SK-N-SH (cell line): ENCODE measurements around the gene KRT23. TPM values are rescaled to one million over a fixed set of nuclear protein-coding genes. Genes with fewer than 3 reads are reported as not detected.
A peak's percentile ranks its signal among the peaks of the same experiment; 100 is the strongest.

Experiments used
- CTCF ChIA-PET: fragments of 300-600, 350-600 bp; formaldehyde crosslinking; extraction: SDS; loops from one replicate; lab custom pipeline; 2021; lab: Yijun Ruan, JAX
- POLR2A ChIA-PET: fragments of 350-600 bp; sonication (Branson Sonifier 250); formaldehyde crosslinking; extraction: SDS; loops from one replicate; lab custom pipeline; 2020; ENCODE audit warnings: antibody characterized with exemption, inconsistent platforms; lab: Yijun Ruan, JAX
- DNase-seq: peaks from one replicate; pipeline ENCODE4 v3.0.0; 2012
- H2AFZ ChIP-seq: fragments of 200-600 bp; sonication (generic); 2 replicates; pipeline ENCODE4 v1.8.1; 2016; ENCODE audit warnings: antibody characterized with exemption, mild to moderate bottlenecking, low read depth
- H3F3A ChIP-seq: fragments of 200-600 bp; sonication (generic); replicated peaks from 2 replicates; pipeline ENCODE3; 2016; ENCODE audit warnings: antibody characterized with exemption, mild to moderate bottlenecking; ENCODE audit not compliant: insufficient read depth
- H3K27ac ChIP-seq, 2 experiments: fragments of 200-500 bp in 1 of 2; fragments of 200-600 bp in 1 of 2; sonication (Bioruptor generic) in 1 of 2; sonication (generic), shearing (Covaris generic) in 1 of 2; 2 replicates each; pipeline versions ENCODE4 v1.5.1 to v1.6.1; 2014 to 2016; ENCODE audit warnings: low read depth in 2 of 2, inconsistent platforms in 1 of 2, low read length in 1 of 2, mild to moderate bottlenecking in 1 of 2, mixed read lengths in 1 of 2
- H3K27me3 ChIP-seq: fragments of 200-600 bp; sonication (generic), shearing (Covaris generic); 2 replicates; pipeline ENCODE4 v1.6.1; 2016; ENCODE audit warnings: mixed run types; ENCODE audit not compliant: insufficient read depth
- H3K36me3 ChIP-seq, 2 experiments: fragments of 200-500 bp in 1 of 2; fragments of 200-600 bp in 1 of 2; sonication (Bioruptor generic) in 1 of 2; sonication (generic) in 1 of 2; replicated peaks in 1 of 2; 2 replicates each; pipeline versions ENCODE3 to v1.5.1; 2014 to 2016; ENCODE audit warnings: low read length in 1 of 2, mild to moderate bottlenecking in 1 of 2; ENCODE audit not compliant: insufficient read depth in 2 of 2, control insufficient read depth in 1 of 2
- H3K4me1 ChIP-seq, 2 experiments: fragments of 200-500 bp in 1 of 2; fragments of 200-600 bp in 1 of 2; sonication (Bioruptor generic) in 1 of 2; sonication (generic), shearing (Covaris generic) in 1 of 2; 2 replicates each; pipeline versions ENCODE4 v1.5.1 to v1.6.1; 2014 to 2016; ENCODE audit warnings: low read depth in 1 of 2, low read length in 1 of 2, mixed run types in 1 of 2; ENCODE audit not compliant: insufficient read depth in 2 of 2, control insufficient read depth in 1 of 2
- H3K4me2 ChIP-seq: fragments of 200-600 bp; sonication (generic), shearing (Covaris generic); 2 replicates; pipeline ENCODE4 v1.6.1; 2017; ENCODE audit warnings: mixed run types
- H3K4me3 ChIP-seq, 2 experiments: fragments of 200-500 bp in 1 of 2; fragments of 200-600 bp in 1 of 2; sonication (Bioruptor generic) in 1 of 2; sonication (generic), shearing (Covaris generic) in 1 of 2; 2 replicates each; pipeline versions ENCODE4 v1.5.1 to v1.8.1; 2014 to 2016; ENCODE audit warnings: low read depth in 2 of 2, inconsistent platforms in 1 of 2, low read length in 1 of 2, mild to moderate bottlenecking in 1 of 2, mixed read lengths in 1 of 2, moderate library complexity in 1 of 2
- H3K79me2 ChIP-seq: fragments of 200-600 bp; sonication (generic); 2 replicates; pipeline ENCODE4 v1.8.1; 2017; ENCODE audit warnings: mild to moderate bottlenecking; ENCODE audit not compliant: insufficient read depth
- H3K9ac ChIP-seq: fragments of 200-600 bp; sonication (generic); 2 replicates; pipeline ENCODE4 v1.6.1; 2017; ENCODE audit warnings: mixed run types
- H3K9me2 ChIP-seq: fragments of 200-600 bp; sonication (generic); 2 replicates; pipeline ENCODE4 v1.6.1; 2017; ENCODE audit warnings: mixed run types
- H3K9me3 ChIP-seq: fragments of 200-600 bp; sonication (generic); 2 replicates; pipeline ENCODE4 v1.6.1; 2017; ENCODE audit warnings: mixed run types, mild to moderate bottlenecking, moderate library complexity
- H4K20me1 ChIP-seq: fragments of 200-600 bp; sonication (generic); 2 replicates; pipeline ENCODE4 v1.6.1; 2017; ENCODE audit warnings: mild to moderate bottlenecking, mixed run types; ENCODE audit not compliant: insufficient read depth
- EP300 ChIP-seq, 2 experiments: IDR thresholded peaks; 2 replicates each; pipeline versions ENCODE4 v1.4.0 to v1.6.1; 2012; ENCODE audit warnings: borderline replicate concordance in 1 of 2, low read depth in 1 of 2, low read length in 1 of 2
- EZH2phosphoT487 ChIP-seq: fragments of 200-600 bp; sonication (generic); IDR thresholded peaks from 2 replicates; pipeline ENCODE4 v1.6.1; 2017; ENCODE audit warnings: low read depth, mixed run types, mild to moderate bottlenecking, antibody characterized with exemption, moderate library complexity, borderline replicate concordance
- FOSL2 ChIP-seq: IDR thresholded peaks from 2 replicates; pipeline ENCODE4 v1.4.0; 2012; ENCODE audit warnings: low read depth, mild to moderate bottlenecking, moderate library complexity, borderline replicate concordance
- FOXM1 ChIP-seq: IDR thresholded peaks from 2 replicates; pipeline ENCODE4 v1.4.0; 2012; ENCODE audit warnings: low read depth, mild to moderate bottlenecking
- GATA2 ChIP-seq: sonication (generic); formaldehyde crosslinking; IDR thresholded peaks from 2 replicates; pipeline ENCODE4 v1.5.0; 2020; ENCODE audit warnings: mild to moderate bottlenecking, missing genetic modification reagents
- IRF3 ChIP-seq: fragments of 150-350 bp; IDR thresholded peaks from 2 replicates; pipeline ENCODE4 v1.6.1; 2016; ENCODE audit warnings: mild to moderate bottlenecking, low read depth, low read length
- NFIC ChIP-seq: IDR thresholded peaks from 2 replicates; pipeline ENCODE4 v1.4.0; 2012; ENCODE audit warnings: borderline replicate concordance
- PBX3 ChIP-seq: IDR thresholded peaks from 2 replicates; pipeline ENCODE4; 2012
- POLR2AphosphoS5 ChIP-seq: IDR thresholded peaks from 2 replicates; pipeline ENCODE4 v1.6.1; 2012; ENCODE audit warnings: low read depth, low read length
- RCOR1 ChIP-seq: fragments of 150-350 bp; IDR thresholded peaks from 2 replicates; pipeline ENCODE4 v1.6.1; 2017; ENCODE audit warnings: antibody characterized with exemption, low read length
- REST ChIP-seq: IDR thresholded peaks from 2 replicates; pipeline ENCODE4 v1.6.1; 2012; ENCODE audit warnings: mild to moderate bottlenecking, low read depth, low read length, moderate library complexity
- RFX5 ChIP-seq: IDR thresholded peaks from 2 replicates; pipeline ENCODE4 v1.6.1; 2012; ENCODE audit warnings: mild to moderate bottlenecking, improper control_type of control experiment, low read length
- SIN3A ChIP-seq: IDR thresholded peaks from 2 replicates; pipeline ENCODE4 v1.6.1; 2012; ENCODE audit warnings: low read depth, mild to moderate bottlenecking, low read length, moderate library complexity, borderline replicate concordance
- YY1 ChIP-seq: IDR thresholded peaks from 2 replicates; pipeline ENCODE4 v1.4.0; 2012; ENCODE audit warnings: low read depth, mild to moderate bottlenecking
- WGBS: methylation state at CpG from one replicate; pipeline ENCODE4 v1.1.6; 2017; ENCODE audit warnings: low lambda C conversion rate; 5-methylcytosine and 5-hydroxymethylcytosine counted together
- polyA plus RNA-seq, 3 experiments: library from polyadenylated mRNA; depleted of rRNA; stranded (reverse); fragments of >200 nt; gene quantifications; 2 replicates each; pipeline ENCODE4 v1.2.3, GENCODE V29; 2012
- TF ChIP-seq, protein P1 (sequence below): IDR thresholded peaks from 2 replicates; pipeline ENCODE4 v1.4.0; 2012; ENCODE audit warnings: low read depth, borderline replicate concordance
- TF ChIP-seq, protein P2 (sequence below): IDR thresholded peaks from 2 replicates; pipeline ENCODE4 v1.4.0; 2012; ENCODE audit warnings: low read depth, borderline replicate concordance

Gene KRT23
- polyA plus RNA-seq, 1 of the 3 experiments (the other 2 are of a cell fraction): not detected

- TF ChIP-seq IRF3 (no peak), RFX5 (no peak), GATA2 (CRISPR knock-in tag) (no peak), YY1 (no peak), FOSL2 (peak; percentile 87), FOXM1 (no peak), POLR2AphosphoS5 (no peak; the same call in 1 of the 2 replicates), EP300 (IDR thresholded peaks at IDR 0.05; ENCODE audit: borderline replicate concordance in 1 of 2, low read depth in 1 of 2, low read length in 1 of 2) (peak in 1 of 2 experiments; percentile 27; a peak in 1 of 4 replicates), EZH2phosphoT487 (no peak), SIN3A (no peak), NFIC (peak; percentile 88), PBX3 (peak; percentile 30; the same call in 1 of the 2 replicates)
- TF ChIP-seq, protein P1, sequence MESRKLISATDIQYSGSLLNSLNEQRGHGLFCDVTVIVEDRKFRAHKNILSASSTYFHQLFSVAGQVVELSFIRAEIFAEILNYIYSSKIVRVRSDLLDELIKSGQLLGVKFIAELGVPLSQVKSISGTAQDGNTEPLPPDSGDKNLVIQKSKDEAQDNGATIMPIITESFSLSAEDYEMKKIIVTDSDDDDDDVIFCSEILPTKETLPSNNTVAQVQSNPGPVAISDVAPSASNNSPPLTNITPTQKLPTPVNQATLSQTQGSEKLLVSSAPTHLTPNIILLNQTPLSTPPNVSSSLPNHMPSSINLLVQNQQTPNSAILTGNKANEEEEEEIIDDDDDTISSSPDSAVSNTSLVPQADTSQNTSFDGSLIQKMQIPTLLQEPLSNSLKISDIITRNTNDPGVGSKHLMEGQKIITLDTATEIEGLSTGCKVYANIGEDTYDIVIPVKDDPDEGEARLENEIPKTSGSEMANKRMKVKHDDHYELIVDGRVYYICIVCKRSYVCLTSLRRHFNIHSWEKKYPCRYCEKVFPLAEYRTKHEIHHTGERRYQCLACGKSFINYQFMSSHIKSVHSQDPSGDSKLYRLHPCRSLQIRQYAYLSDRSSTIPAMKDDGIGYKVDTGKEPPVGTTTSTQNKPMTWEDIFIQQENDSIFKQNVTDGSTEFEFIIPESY: no peak
- TF ChIP-seq, protein P2, sequence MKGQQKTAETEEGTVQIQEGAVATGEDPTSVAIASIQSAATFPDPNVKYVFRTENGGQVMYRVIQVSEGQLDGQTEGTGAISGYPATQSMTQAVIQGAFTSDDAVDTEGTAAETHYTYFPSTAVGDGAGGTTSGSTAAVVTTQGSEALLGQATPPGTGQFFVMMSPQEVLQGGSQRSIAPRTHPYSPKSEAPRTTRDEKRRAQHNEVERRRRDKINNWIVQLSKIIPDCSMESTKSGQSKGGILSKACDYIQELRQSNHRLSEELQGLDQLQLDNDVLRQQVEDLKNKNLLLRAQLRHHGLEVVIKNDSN: 0 out of 2 replicates have a peak, but pooled peaks have one; percentile 5
- TF ChIP-seq, all 33 proteins: peak for 14
These were observed 28.1 kb downstream of the KRT23 start (continued) for GRCh38 chr17:40909351-40909750.

DNA sequence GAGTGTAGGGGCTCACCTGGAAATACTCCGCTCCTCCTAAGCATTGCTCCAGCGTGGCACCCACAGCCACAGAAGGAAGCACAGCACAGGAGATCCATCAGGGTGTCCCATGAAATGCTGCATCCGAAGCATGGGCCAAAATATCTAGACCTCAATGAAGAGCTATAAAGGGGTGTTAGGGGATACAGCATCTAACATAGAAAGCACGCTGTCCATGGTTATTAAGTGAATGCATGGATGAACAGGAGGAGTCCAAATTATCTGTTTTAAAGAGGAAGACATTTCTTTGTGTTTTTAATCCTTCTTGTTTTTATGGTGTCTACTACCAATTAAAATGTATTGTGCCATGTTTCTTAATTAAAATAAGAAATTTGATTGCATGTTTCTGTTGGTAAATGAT is 30.8 kb downstream of the KRT23 start:
- Histone ChIP-seq H2AFZ (no peak overlapping the region), H3F3A (peaks cover 24% of the 10 kb centered on the region), H3K9ac (no peak overlapping the region), H3K9me2 (no peaks in the 10 kb centered on the region), H3K36me3 (no peaks in the 10 kb centered on the region), H4K20me1 (no peaks in the 10 kb centered on the region), H3K79me2 (no peaks in the 10 kb centered on the region), H3K9me3 (no peaks in the 10 kb centered on the region), H3K4me2 (no peak overlapping the region), H3K27me3 (peaks cover 21% of the 10 kb centered on the region; the same call in 1 of the 2 replicates), H3K4me1 (peaks cover 0 to 28% of the 10 kb centered on the region in 2 experiments; a peak in 3 of 4 replicates), H3K27ac (no peak overlapping the region), H3K4me3 (no peak overlapping the region)
- CTCF ChIA-PET: interaction anchor here (0.7 to 11.9 kb wide), 6 partner anchors 10 to 759 kb away, joined by 3 to 140 read pairs (median 6); no protein-coding TSS in a partner anchor
- no peak for DNase-seq
- POLR2A ChIA-PET: no interaction called here
- TF ChIP-seq RCOR1 (no peak), REST (peak; percentile 40; the same call in 1 of the 2 replicates)
- 36% methylated on average over 4 of the region's 4 CpGs for WGBS
